ENCODE results near the gene NPLOC4.

DNA sequence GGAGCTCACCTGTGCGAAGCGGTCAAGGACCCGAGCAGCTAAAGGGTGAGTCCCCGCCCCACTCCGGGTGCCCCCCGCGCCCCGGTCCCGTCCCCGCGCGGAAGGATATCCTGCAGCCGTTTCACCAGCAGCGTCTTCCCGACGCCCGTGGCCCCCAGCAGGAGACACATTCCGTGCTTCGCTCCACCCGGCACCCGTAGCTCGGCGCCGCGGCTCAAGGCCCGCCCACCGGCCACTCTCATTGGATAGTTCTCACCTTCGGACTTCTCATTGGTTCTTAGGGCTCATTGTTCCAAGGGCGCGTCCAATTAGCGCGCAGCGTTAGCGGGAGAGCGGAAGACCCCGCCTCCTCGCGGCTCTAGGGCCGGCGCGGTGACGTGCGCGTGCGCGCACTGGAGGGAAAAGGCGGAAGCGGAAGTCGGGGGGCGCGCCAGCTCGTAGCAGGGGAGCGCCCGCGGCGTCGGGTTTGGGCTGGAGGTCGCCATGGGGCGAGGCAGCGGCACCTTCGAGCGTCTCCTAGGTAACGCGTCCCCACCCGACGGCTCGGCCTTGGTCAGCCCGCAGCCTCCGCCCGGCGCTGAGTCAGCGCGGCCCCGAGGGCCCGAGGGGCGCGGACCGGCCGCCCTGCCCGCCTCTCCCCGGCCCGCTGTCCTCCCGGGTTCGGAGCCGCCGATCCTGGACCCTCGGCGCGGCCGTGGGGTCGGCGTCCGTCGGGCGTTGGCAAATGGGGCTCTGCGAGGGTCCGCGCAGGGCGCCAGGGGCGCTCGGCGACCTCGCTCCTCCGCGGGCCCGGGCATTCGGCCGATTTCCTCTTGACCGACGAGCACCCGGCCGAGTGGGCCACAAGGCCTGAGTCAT is 46.9 kb upstream of the NPLOC4 start, which contains the start of the genes ARL16 and HGS:
- TF ChIP-seq EZH2 (IDR thresholded peaks at IDR 0.05; ENCODE audit: insufficient read depth, poor library complexity, severe bottlenecking) (no peak), EZH2phosphoT487 (IDR thresholded peaks at IDR 0.05; ENCODE audit: insufficient read depth, low read depth) (no peak)

All from GM23248 (cell line).